T-helper 22 cell (primary cell): ENCODE results near the gene TMEM237.
"Not testable (repeated sequence)": the region's sequence is repeated elsewhere in the genome, so short reads cannot be mapped to it uniquely, and the experiment has no call there.

Experiments used
- DNase-seq: peaks from one replicate; pipeline ENCODE4 v3.0.0-alpha.2; 2020; ENCODE audit warnings: low read depth

Gene TMEM237, protein sequence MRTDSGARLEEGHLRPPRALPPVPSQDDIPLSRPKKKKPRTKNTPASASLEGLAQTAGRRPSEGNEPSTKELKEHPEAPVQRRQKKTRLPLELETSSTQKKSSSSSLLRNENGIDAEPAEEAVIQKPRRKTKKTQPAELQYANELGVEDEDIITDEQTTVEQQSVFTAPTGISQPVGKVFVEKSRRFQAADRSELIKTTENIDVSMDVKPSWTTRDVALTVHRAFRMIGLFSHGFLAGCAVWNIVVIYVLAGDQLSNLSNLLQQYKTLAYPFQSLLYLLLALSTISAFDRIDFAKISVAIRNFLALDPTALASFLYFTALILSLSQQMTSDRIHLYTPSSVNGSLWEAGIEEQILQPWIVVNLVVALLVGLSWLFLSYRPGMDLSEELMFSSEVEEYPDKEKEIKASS

GRCh38 chr2:201643216-201643890, at the start of gene TMEM237:
Gene TMEM237, minus strand, starts transcription at chr2:201643503. Its CDS starts 103 bp downstream, at chr2:201643400.
- DNase-seq, result peak; percentile 30

DNA sequence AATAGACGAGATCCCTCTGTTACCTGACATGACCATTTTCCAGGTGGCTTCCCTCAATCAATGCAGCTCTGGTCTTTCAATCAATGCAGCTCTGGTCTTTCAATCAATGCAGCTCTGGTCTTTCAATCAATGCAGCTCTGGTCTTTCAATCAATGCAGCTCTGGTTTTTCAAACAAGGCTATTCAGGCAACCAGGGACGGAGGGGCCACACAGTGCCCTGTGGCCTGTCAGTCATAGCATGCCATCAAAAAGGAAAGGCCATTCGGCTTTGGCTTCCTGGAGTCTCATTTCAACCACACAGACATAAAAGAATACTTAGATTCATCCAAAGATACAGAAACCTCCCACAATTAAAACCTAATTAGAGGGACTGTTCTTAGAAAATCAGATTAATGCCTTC, 41.9 kb upstream of the TMEM237 start:
- no peak for DNase-seq

GRCh38 chr2:201680743-201681142, 37.4 kb upstream of the TMEM237 start:
- DNase-seq, result no peak

DNA sequence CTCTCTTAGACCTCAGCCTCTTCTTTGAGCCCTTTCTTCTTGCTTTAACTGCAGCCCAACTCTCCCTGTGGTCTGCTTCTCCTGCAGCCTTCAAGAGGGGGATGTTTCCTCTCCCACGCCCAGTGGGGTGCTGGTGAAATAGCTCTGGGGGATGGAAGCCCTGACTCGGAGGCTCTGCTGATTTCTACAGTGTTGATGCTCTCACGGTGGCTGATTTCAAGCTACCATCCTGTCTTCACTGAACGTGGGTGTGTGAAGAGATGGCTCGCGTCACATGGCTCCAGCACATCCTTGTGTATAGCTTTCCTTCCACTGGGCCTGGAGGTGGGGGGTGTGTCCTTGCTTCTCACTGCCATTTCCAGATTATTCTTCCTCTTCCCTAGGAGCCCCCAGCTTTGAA, 35.1 kb upstream of the TMEM237 start:
- no peak for DNase-seq

- DNase-seq, result no peak
Measured at GRCh38 chr2:201675454-201675853, 32.2 kb upstream of the TMEM237 start.

DNA sequence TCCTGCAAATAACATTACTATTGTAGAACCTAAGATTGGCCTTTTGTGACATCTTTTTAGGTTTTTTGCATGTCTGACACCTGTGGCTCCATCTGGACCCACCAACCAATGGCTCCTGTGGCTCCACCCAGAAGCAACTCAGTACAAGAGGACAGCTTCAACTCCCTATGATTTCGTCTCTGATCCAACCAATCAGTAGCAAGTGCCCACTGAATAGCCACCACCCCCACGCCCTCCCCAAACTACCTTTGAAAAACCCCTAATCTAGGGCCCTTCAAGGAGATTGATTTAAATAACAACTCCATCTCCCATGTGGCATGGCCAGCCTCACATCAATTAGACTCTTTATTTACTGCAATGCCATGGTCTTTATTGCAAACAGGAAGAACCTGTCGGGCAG, 31.5 kb upstream of the TMEM237 start:
- no peak for DNase-seq

GRCh38 chr2:201674298-201674697, 31.0 kb upstream of the TMEM237 start:
- no peak for DNase-seq

DNA sequence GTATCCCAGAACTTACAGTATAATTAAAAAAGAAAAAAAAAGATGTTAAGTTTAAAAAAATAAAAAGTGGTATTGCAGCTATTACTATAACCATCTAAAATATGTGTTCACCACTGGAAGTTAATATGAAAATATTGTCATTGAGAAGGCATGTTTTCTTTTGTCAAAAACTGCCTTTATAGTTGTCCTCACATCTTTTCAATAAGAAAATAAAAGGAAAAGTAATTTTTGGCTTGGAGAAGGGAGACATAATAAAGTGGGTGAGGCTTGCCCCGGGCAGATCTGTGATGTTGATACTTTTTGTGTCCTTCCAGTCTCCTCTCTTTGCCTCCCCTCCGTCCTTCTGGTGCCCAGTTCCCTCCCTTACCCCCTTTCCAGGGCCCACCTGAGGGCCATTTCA, 30.2 kb upstream of the TMEM237 start:
- DNase-seq, result no peak

- DNase-seq, result not testable (repeated sequence)
Measured at GRCh38 chr2:201671205-201671604, 27.9 kb upstream of the TMEM237 start.

- no peak for DNase-seq
Measured at GRCh38 chr2:201669865-201670264, 26.6 kb upstream of the TMEM237 start.

GRCh38 chr2:201668402-201668910, 25.2 kb upstream of the TMEM237 start:
- DNase-seq, result no peak

DNA sequence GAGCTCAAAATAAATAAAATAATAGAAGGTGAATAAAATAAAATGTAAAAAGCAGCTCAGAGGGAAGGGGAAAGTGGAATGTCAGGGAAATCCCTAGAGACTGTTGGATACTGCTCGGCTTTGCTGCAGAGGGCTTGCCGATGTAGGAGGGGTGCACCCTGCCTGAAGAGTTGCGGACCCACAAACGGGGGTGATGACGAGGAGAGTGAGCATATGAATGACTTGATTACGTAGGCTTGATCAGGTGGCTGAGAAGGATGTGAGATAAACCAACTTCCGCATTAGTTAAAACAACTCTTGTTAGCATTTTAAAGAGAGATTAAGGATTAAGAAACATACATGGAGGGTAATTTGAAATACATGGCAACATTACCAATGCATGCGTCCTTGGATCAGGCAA, 21.0 kb upstream of the TMEM237 start:
- no peak for DNase-seq

DNA sequence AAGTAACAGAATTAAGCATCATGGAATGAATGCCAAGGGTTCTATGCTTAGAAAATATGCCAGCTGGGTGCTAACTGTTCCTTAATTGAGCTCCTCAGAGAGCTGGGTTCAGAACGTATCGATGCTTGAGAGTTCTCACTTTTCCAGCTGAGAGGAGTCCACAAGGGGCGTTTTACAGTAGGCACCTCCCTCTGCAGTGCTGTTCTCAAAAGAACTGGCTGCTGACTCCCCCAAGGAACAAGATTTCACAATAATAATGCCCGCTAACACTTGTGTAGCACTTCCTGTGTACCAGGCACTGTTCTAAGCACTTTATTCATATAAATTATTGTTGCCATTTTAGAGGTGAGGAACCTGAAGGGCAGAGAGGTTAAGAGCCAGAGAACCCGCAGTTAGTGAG, 18.1 kb upstream of the TMEM237 start:
- DNase-seq, result no peak

DNA sequence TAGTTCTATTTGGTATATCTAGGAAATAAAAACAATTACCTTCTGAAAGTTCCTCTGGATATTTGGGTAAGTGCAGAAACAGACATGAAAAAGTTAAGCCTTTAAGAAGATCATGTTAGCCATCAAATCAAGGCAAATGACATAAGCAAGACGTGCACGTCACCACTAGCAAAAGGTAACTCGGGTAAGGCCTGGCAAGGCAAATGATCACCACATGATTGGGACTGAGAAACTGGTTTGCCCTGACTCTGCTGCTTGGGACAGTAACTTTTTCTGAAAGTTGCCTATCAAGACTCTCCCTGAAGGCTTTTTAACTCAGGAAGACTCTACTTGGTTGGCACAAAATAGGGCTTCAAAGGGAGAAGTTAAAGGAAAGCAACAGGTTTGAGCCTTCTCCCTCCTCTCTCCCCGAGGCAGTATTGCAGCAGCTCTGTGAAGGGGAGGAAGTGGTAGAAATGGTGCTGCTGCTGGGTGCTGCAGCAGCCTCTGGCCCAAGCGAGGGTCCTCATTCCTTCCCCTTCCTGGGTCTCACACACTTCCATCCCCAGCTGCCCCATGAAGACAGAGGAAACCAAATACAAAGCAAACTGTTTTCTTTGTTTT, 17.1 kb upstream of the TMEM237 start:
- no peak for DNase-seq

- DNase-seq, result no peak
Measured at GRCh38 chr2:201656740-201657139, 13.4 kb upstream of the TMEM237 start.

DNA sequence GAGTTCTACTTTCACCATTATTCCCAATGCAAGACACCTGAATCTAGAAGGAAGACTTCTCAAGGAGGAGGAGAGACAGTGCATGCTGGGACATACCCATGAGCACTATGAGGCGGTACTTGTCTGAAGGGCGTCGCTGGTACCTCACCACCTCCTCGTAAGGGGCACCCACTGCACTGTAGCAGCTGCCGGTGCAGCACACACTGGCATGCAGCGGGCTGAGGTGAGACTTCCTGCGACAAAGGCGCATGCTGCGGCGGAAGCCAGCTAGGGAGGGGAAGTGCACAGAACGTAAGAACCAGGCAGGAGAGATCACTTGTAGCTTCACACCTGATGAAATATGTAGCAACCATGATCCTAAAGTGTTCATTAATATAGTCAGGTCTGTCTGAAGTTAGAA, 12.8 kb upstream of the TMEM237 start:
- no peak for DNase-seq

DNA sequence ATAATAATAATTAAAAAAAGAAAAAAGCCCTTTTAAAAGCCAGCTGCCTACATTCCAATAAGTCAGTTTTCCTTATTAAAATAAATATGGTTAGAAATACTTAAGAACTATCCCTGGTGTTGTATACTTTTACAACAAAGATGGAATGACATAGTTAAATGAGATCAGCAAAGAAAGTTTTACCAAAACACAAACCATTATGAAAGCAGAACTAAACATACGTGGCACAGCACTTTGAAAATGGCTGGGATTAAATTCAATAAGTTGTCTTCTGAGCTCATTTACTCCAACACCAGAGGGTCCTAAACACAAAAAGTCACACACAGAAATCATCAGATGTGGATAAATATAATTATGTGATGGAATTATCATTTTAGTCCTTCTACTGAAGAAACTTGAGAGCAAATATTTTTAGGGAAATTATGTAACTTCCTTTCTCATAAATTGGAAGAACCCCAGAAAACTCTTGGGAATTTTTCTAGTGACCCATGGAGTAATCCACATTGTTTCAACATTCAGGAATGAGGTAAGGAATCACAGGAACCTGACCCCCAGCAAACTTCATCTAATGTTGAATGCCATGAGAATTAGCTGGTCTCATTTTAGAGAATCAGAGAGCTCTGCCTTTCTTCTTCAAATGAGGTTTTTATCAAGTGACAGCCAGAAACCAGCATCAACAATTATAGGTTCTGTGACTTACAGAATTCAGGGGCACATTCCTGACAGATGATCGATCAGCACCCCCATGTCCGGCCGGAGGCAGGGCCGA, 11.5 kb upstream of the TMEM237 start:
- DNase-seq, result no peak

GRCh38 chr2:201653221-201653620, 9.9 kb upstream of the TMEM237 start:
- DNase-seq, result no peak

- DNase-seq, result no peak
Measured at GRCh38 chr2:201649442-201649841, 6.1 kb upstream of the TMEM237 start.

DNA sequence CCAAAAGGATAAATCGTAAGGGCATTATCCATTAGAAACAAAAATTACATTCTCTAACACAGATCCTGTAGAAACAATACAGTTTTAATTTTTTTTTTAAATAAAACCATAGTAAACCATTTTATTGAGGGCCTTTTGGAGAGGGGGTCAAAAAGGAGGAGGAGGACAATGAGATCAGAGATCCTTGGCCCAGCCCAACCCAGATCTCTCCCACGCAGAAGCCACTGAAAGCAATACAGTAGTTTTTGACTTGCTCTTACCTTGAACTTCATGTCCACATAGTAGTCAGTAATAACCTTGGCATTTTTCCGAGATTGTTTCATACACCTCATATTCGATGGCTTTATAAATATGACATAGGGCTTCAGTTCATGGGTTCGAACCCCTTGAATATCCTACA, 4.1 kb upstream of the TMEM237 start:
- DNase-seq, result no peak

DNA sequence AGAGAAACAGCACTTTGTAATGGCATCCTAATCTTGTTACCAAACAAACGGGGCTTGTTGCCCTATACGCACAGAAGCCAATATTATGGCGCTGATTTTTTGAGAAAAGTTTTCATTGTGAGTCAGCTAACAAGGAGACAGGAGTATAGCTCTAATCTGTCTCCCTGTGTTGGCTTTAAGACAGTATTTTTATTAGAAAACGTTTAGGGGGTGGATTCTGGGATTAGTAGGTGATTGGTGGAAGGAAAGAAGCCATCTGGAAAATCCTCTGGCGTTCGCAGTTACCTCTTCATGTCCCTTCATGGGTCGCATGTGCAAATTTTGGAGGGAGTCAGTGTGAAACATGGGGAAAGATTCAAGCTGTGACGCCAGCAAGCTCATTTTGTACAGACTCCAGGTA, 698 bp upstream of the TMEM237 start:
- no peak for DNase-seq

DNA sequence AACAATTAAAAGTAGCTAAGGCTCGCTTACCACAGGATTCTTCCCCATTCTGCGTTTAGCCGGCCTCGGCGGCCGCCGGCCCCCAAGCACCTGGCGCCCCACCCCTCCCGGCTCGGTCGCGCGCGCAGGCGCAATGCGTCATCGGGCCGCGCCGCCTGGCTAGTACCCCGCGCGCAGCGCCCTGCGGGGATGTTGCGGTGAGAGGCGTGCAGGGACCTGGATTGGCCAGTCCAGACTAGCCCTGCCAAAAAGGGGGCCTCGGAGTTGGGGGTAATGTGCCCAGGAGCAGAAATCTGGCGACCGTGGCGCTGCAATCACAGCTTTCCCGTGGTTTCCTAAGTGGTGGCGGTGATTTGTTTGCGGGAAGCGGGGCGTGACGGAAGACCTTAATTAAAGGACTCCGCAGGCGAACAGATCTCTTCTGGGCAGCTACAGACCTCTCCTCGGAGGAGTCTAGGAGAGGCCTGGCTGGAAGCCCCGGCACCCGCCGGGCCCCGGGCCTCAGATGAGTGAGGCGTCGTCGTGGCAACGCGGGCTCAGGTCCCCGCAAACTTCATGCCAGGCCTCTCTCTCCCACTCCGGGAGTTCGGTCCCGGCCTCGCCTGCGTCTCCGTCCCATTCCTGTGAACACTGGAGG, 606 bp downstream of the TMEM237 start:
- DNase-seq, result peak; percentile 72
